HepG2 (cell line): ENCODE results near the gene MED9. TPM values are rescaled to one million over a fixed set of nuclear protein-coding genes. Genes with fewer than 3 reads are reported as not detected.
A peak's percentile ranks its signal among the peaks of the same experiment; 100 is the strongest.

ENCODE experiments used
- BRF2 ChIP-seq: sonication (generic); formaldehyde crosslinking; IDR thresholded peaks from 2 replicates; pipeline ENCODE4 v1.8.1; 2022; ENCODE audit warnings: mild to moderate bottlenecking, missing genetic modification reagents
- CEBPG ChIP-seq: IDR thresholded peaks from 2 replicates; pipeline ENCODE4 v1.6.1; 2016
- DPF2 ChIP-seq: sonication (generic); formaldehyde crosslinking; IDR thresholded peaks from 2 replicates; pipeline ENCODE4 v1.4.0; 2020; ENCODE audit warnings: mild to moderate bottlenecking, low read depth, missing genetic modification reagents, borderline replicate concordance
- EZH2 ChIP-seq: conservative IDR thresholded peaks from 2 replicates; pipeline ENCODE4 v1.6.1; 2012; ENCODE audit warnings: mild to moderate bottlenecking, low read depth, low read length, moderate library complexity
- MAFK ChIP-seq, 2 experiments: IDR thresholded peaks in 1 of 2; conservative IDR thresholded peaks in 1 of 2; 2 replicates each; pipeline ENCODE4 v1.6.1; 2011; ENCODE audit warnings: improper control_type of control experiment in 2 of 2, low read length in 2 of 2
- NFYB ChIP-seq: sonication (generic); formaldehyde crosslinking; IDR thresholded peaks from 2 replicates; pipeline ENCODE4 v1.4.0; 2020; ENCODE audit warnings: missing genetic modification reagents
- NR2C2 ChIP-seq: sonication (generic); formaldehyde crosslinking; IDR thresholded peaks from 2 replicates; pipeline ENCODE4 v1.4.0; 2020; ENCODE audit warnings: missing genetic modification reagents, mild to moderate bottlenecking, moderate library complexity, borderline replicate concordance
- RFX3 ChIP-seq: IDR thresholded peaks from 2 replicates; pipeline ENCODE4 v1.6.1; 2016; ENCODE audit warnings: missing biosample characterization, missing genetic modification reagents
- SMAD1 ChIP-seq: sonication (generic); formaldehyde crosslinking; IDR thresholded peaks from 2 replicates; pipeline ENCODE4 v1.4.0; 2020; ENCODE audit warnings: missing genetic modification reagents, low read depth, mild to moderate bottlenecking, borderline replicate concordance
- SNRNP70 ChIP-seq: fragments of 200-400 bp; formaldehyde crosslinking; IDR thresholded peaks from 2 replicates; pipeline ENCODE4 v1.6.1; 2017; ENCODE audit warnings: mild to moderate bottlenecking, low read depth, low read length, moderate library complexity
- SRSF9 ChIP-seq: fragments of 200-400 bp; formaldehyde crosslinking; IDR thresholded peaks from 2 replicates; pipeline ENCODE4 v1.6.1; 2018; ENCODE audit warnings: borderline replicate concordance, mild to moderate bottlenecking, low read depth, low read length; ENCODE audit not compliant: insufficient read depth, poor library complexity, severe bottlenecking
- ZFP36L2 ChIP-seq: sonication (generic); formaldehyde crosslinking; IDR thresholded peaks from 2 replicates; pipeline ENCODE4 v1.4.0; 2020; ENCODE audit warnings: missing genetic modification reagents
- ZNF318 ChIP-seq: sonication (generic); formaldehyde crosslinking; IDR thresholded peaks from 2 replicates; pipeline ENCODE4 v1.4.0; 2020; ENCODE audit warnings: mild to moderate bottlenecking, missing genetic modification reagents
- ZNF629 ChIP-seq: sonication (generic); formaldehyde crosslinking; conservative IDR thresholded peaks from 2 replicates; pipeline ENCODE4 v1.5.0; 2020; ENCODE audit warnings: missing genetic modification reagents
- ZNF639 ChIP-seq: conservative IDR thresholded peaks from 2 replicates; pipeline ENCODE4 v1.6.1; 2018; ENCODE audit warnings: missing genetic modification reagents
- ZSCAN25 ChIP-seq: sonication (generic); formaldehyde crosslinking; IDR thresholded peaks from 2 replicates; pipeline ENCODE4 v1.8.0; 2022; ENCODE audit warnings: mild to moderate bottlenecking, missing genetic modification reagents
- ZSCAN9 ChIP-seq: IDR thresholded peaks from 2 replicates; pipeline ENCODE4 v1.6.1; 2016; ENCODE audit warnings: borderline replicate concordance
- polyA plus RNA-seq, 8 experiments: library from polyadenylated mRNA; depleted of rRNA in 3 of 8; stranded (reverse) in 7 of 8; unstranded in 1 of 8; fragments of >200 nt; fragmentation: Illumina TruSeq in 4 of 8; extraction: Trizol in 4 of 8; gene quantifications; 2 replicates each; pipeline versions ENCODE4 v1.2.1 to v1.2.3, GENCODE V29; 2011 to 2016; ENCODE audit warnings: low read depth in 4 of 8, missing spikeins in 1 of 8, mixed read lengths in 1 of 8; ENCODE audit not compliant: insufficient read depth in 1 of 8
- total RNA-seq, 5 experiments: library from RNA; depleted of rRNA; stranded (reverse); fragments of >200 nt; fragmentation: Illumina TruSeq; extraction: Trizol; gene quantifications; 2 replicates each; pipeline ENCODE4 v1.2.3, GENCODE V29; 2016; ENCODE audit warnings: low read depth in 1 of 5
- TF ChIP-seq, protein P1 (sequence below): sonication (generic); formaldehyde crosslinking; IDR thresholded peaks from 2 replicates; pipeline ENCODE4 v1.5.0; 2020; ENCODE audit warnings: missing genetic modification reagents

MED9 gene
- total and polyA plus RNA-seq, 2 of the 13 experiments (the other 11 are each of a cell fraction or from before 2014, with no cell fraction given): 11.9 to 15.1 TPM

DNA sequence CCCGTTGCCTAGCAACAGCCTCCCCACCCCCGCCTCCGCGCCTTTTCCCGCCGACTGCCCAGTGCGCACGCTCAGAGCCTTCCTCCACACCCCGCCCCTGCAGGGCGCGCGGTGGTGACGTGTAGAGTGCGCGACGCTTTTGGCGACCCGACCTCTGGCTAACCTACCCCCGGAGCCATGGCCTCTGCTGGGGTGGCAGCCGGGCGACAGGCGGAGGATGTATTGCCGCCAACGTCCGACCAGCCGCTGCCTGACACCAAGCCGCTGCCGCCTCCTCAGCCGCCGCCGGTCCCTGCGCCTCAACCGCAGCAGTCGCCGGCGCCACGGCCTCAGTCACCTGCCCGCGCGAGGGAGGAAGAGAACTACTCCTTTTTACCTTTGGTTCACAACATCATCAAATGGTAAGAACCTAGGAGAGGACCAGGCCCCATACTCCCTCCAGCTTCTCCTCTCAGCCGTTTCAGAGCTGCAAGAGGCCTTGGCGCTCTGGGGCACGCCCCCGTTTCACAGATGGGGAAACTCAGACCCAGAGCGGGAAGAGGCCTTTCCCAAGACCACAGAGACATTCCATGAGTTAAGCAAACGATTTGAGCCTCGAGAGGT lies at the start of gene MED9 (continued):
- no peak for TF ChIP-seq ZNF318 (CRISPR knock-in tag)
- no peak for TF ChIP-seq BRF2 (CRISPR knock-in tag)
- TF ChIP-seq ZFP36L2: no peak
- TF ChIP-seq MAFK (conservative IDR thresholded peaks at IDR 0.05 in 1 of 2, IDR thresholded peaks at IDR 0.05 in 1 of 2; ENCODE audit: low read length in 2 of 2): no peak
- TF ChIP-seq SRSF9: no peak
- peak; percentile 49; the same call in 1 of the 2 replicates for TF ChIP-seq ZNF629
- TF ChIP-seq, protein P1, sequence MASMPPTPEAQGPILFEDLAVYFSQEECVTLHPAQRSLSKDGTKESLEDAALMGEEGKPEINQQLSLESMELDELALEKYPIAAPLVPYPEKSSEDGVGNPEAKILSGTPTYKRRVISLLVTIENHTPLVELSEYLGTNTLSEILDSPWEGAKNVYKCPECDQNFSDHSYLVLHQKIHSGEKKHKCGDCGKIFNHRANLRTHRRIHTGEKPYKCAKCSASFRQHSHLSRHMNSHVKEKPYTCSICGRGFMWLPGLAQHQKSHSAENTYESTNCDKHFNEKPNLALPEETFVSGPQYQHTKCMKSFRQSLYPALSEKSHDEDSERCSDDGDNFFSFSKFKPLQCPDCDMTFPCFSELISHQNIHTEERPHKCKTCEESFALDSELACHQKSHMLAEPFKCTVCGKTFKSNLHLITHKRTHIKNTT (CRISPR knock-in tag): no peak
- TF ChIP-seq ZSCAN25 (CRISPR knock-in tag): peak; percentile 97
- TF ChIP-seq RFX3 (CRISPR knock-in tag): peak; percentile 65; the same call in 1 of the 2 replicates
- peak; percentile 51; the same call in 1 of the 2 replicates for TF ChIP-seq ZNF639
- peak; percentile 82; the same call in 1 of the 2 replicates for TF ChIP-seq SMAD1 (CRISPR knock-in tag)
- no peak for TF ChIP-seq DPF2 (CRISPR knock-in tag)
- TF ChIP-seq NR2C2: peak; percentile 93
- TF ChIP-seq NFYB: peak; percentile 35; the same call in 1 of the 2 replicates
- TF ChIP-seq ZSCAN9: peak; percentile 66; the same call in 1 of the 2 replicates
- no peak for TF ChIP-seq EZH2
- TF ChIP-seq SNRNP70: no peak
- 0 out of 2 replicates have a peak, but pooled peaks have one; percentile 14 for TF ChIP-seq CEBPG (CRISPR knock-in tag)
